Keratinocyte (primary cell): ENCODE results near the gene TRAPPC14. TPM values are rescaled to one million over a fixed set of nuclear protein-coding genes. Genes with fewer than 3 reads are reported as not detected.
"Not testable (repeated sequence)": the region's sequence is repeated elsewhere in the genome, so short reads cannot be mapped to it uniquely, and the experiment has no call there.

Experiments used
- DNase-seq: peaks from one replicate; pipeline ENCODE4 v3.0.0-alpha.2; 2011; ENCODE audit warnings: low read depth, missing footprints, low spot score
- FAIRE-seq: peaks from 2 replicates; lab custom pipeline; 2011; peaks lifted over from hg19 to GRCh38; lab: Jason Lieb, UNC
- H2AFZ ChIP-seq: 2 replicates; pipeline ENCODE4 v1.6.0; 2012; ENCODE audit warnings: low read length, control low read depth, inconsistent platforms; ENCODE audit not compliant: control insufficient read depth
- H3K27ac ChIP-seq: 2 replicates; pipeline ENCODE4 v1.5.1; 2011; ENCODE audit warnings: low read length; ENCODE audit not compliant: control insufficient read depth, insufficient read depth
- H3K27me3 ChIP-seq: 3 replicates; pipeline ENCODE4 v1.6.0; 2011; ENCODE audit warnings: low read length; ENCODE audit not compliant: control insufficient read depth, insufficient read depth; ENCODE audit errors: extremely low read depth
- H3K36me3 ChIP-seq, 2 experiments: 2 replicates in 1 of 2; 3 replicates in 1 of 2; pipeline ENCODE4 v1.5.1; 2011; ENCODE audit warnings: low read length in 2 of 2, mild to moderate bottlenecking in 1 of 2; ENCODE audit not compliant: control insufficient read depth in 2 of 2, insufficient read depth in 2 of 2; ENCODE audit errors: extremely low read depth in 1 of 2
- H3K4me1 ChIP-seq: 3 replicates; pipeline ENCODE4 v1.5.1; 2011; ENCODE audit warnings: low read length; ENCODE audit not compliant: control insufficient read depth, insufficient read depth; ENCODE audit errors: extremely low read depth
- H3K4me2 ChIP-seq: 3 replicates; pipeline ENCODE4 v1.6.0; 2011; ENCODE audit warnings: low read depth, low read length; ENCODE audit not compliant: control insufficient read depth, insufficient read depth; ENCODE audit errors: extremely low read depth
- H3K4me3 ChIP-seq, 3 experiments: fragments of 200-600 bp in 1 of 3; sonication (generic) in 1 of 3; 2 replicates in 2 of 3; 3 replicates in 1 of 3; pipeline ENCODE4 v1.5.1; 2011 to 2016; ENCODE audit warnings: low read length in 3 of 3, mild to moderate bottlenecking in 3 of 3, control low read depth in 2 of 3, inconsistent platforms in 1 of 3, low read depth in 1 of 3, mixed read lengths in 1 of 3, mixed run types in 1 of 3, moderate library complexity in 1 of 3; ENCODE audit not compliant: control insufficient read depth in 2 of 3, insufficient read depth in 2 of 3; ENCODE audit errors: extremely low read depth in 1 of 3
- H3K79me2 ChIP-seq: 2 replicates; pipeline ENCODE4 v1.6.0; 2012; ENCODE audit warnings: low read length; ENCODE audit not compliant: control insufficient read depth, insufficient read depth
- H3K9ac ChIP-seq: 3 replicates; pipeline ENCODE4 v1.6.0; 2011; ENCODE audit warnings: low read length; ENCODE audit not compliant: control insufficient read depth, insufficient read depth; ENCODE audit errors: extremely low read depth
- H3K9me1 ChIP-seq: 3 replicates; pipeline ENCODE4 v1.6.0; 2011; ENCODE audit warnings: low read length; ENCODE audit not compliant: control insufficient read depth, insufficient read depth; ENCODE audit errors: extremely low read depth
- H3K9me3 ChIP-seq: 2 replicates; pipeline ENCODE4 v1.5.1; 2012; ENCODE audit warnings: low read depth, low read length; ENCODE audit not compliant: control insufficient read depth
- H4K20me1 ChIP-seq: 3 replicates; pipeline ENCODE4 v1.6.0; 2011; ENCODE audit warnings: low read length; ENCODE audit not compliant: control insufficient read depth, insufficient read depth; ENCODE audit errors: extremely low read depth
- EZH2 ChIP-seq: IDR thresholded peaks from one replicate; pipeline ENCODE4 v1.6.1; 2012; ENCODE audit warnings: inconsistent platforms, mild to moderate bottlenecking, low read length, moderate library complexity
- dilution Hi-C: fragments of 300-500 bp; cut with MboI; formaldehyde crosslinking; loops from one replicate; pipeline ENCODE4 v1.7.0; 2020; ENCODE audit warnings: low sequenced_read_pairs; ENCODE audit not compliant: extremely low pct_ligation_motif_present
- polyA plus RNA-seq, 5 experiments: library from polyadenylated mRNA; depleted of rRNA in 3 of 5; stranded (reverse) in 3 of 5; stranded (forward) in 1 of 5; unstranded in 1 of 5; fragments of >200 nt; gene quantifications; 1 replicate in 1 of 5; 2 replicates in 3 of 5; 3 replicates in 1 of 5; pipeline versions ENCODE4 v1.2.1 to v1.2.3, GENCODE V29; 2011 to 2012; ENCODE audit warnings: missing spikeins in 2 of 5, low read depth in 1 of 5, low replicate concordance in 1 of 5
- TF ChIP-seq, protein P1 (sequence below), 3 experiments: IDR thresholded peaks in 1 of 3; conservative IDR thresholded peaks in 1 of 3; optimal IDR thresholded peaks in 1 of 3; 2 replicates in 2 of 3; 3 replicates in 1 of 3; pipeline versions ENCODE3 to v1.5.1; 2011; ENCODE audit warnings: low read length in 3 of 3, mild to moderate bottlenecking in 3 of 3, moderate library complexity in 2 of 3, control low read depth in 1 of 3, inconsistent platforms in 1 of 3; ENCODE audit not compliant: insufficient read depth in 2 of 3; ENCODE audit errors: extremely low read depth in 1 of 3

The TRAPPC14 gene
- polyA plus RNA-seq, 1 donor (not counting 4 experiments of a cell fraction or from before 2014, with no cell fraction given): 4.7 TPM

GRCh38 chr7:100195222-100195621 lies 36.7 kb upstream of the TRAPPC14 start:
- H3K9ac ChIP-seq: no peak overlapping the region
- H3K36me3 ChIP-seq: no peaks in the 10 kb centered on the region
- H2AFZ ChIP-seq: no peak overlapping the region
- no peaks in the 10 kb centered on the region for H3K79me2 ChIP-seq
- H3K27ac ChIP-seq: no peak overlapping the region
- peaks cover under 1% of the 10 kb centered on the region for H3K27me3 ChIP-seq
- no peaks in the 10 kb centered on the region for H3K9me3 ChIP-seq
- no peaks in the 10 kb centered on the region for H4K20me1 ChIP-seq
- TF ChIP-seq EZH2: no peak
- TF ChIP-seq, protein P1, sequence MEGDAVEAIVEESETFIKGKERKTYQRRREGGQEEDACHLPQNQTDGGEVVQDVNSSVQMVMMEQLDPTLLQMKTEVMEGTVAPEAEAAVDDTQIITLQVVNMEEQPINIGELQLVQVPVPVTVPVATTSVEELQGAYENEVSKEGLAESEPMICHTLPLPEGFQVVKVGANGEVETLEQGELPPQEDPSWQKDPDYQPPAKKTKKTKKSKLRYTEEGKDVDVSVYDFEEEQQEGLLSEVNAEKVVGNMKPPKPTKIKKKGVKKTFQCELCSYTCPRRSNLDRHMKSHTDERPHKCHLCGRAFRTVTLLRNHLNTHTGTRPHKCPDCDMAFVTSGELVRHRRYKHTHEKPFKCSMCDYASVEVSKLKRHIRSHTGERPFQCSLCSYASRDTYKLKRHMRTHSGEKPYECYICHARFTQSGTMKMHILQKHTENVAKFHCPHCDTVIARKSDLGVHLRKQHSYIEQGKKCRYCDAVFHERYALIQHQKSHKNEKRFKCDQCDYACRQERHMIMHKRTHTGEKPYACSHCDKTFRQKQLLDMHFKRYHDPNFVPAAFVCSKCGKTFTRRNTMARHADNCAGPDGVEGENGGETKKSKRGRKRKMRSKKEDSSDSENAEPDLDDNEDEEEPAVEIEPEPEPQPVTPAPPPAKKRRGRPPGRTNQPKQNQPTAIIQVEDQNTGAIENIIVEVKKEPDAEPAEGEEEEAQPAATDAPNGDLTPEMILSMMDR (optimal IDR thresholded peaks at IDR 0.05 in 1 of 3, IDR thresholded peaks at IDR 0.05 in 1 of 3, conservative IDR thresholded peaks at IDR 0.05 in 1 of 3; ENCODE audit: extremely low read depth in 1 of 3, insufficient read depth in 2 of 3, low read length in 3 of 3): no peak
- dilution Hi-C loops: no loop called here
- no peaks in the 10 kb centered on the region for H3K4me1 ChIP-seq
- no peak overlapping the region for H3K4me2 ChIP-seq
- H3K4me3 ChIP-seq: no peak overlapping the region
- no peaks in the 10 kb centered on the region for H3K9me1 ChIP-seq
- FAIRE-seq (no peak), DNase-seq (no peak)

DNA sequence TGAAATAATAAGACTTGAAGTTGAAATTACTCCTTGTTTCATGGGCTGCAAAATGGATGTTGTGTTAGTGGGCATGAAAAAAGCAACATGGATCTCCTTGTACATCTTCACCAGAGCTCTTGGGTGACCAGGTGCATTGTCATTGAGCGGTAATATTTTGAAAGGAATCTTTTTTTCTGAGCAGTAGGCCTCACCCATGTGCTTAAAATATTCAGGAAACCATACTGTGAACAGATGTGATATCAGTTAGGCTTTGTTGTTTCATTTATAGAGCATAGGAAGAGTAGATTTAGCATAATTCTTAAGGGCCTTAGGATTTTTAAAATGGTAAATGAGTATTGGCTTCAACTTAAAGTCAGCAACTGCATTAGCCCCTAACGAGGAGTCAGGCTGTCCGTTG lies 34.4 kb upstream of the TRAPPC14 start:
- TF ChIP-seq, protein P1 (optimal IDR thresholded peaks at IDR 0.05 in 1 of 3, IDR thresholded peaks at IDR 0.05 in 1 of 3, conservative IDR thresholded peaks at IDR 0.05 in 1 of 3; ENCODE audit: extremely low read depth in 1 of 3, insufficient read depth in 2 of 3, low read length in 3 of 3): no peak
- TF ChIP-seq EZH2: no peak
- no peaks in the 10 kb centered on the region for H3K4me1 ChIP-seq
- H3K4me2 ChIP-seq: no peak overlapping the region
- no peaks in the 10 kb centered on the region for H3K36me3 ChIP-seq
- no peak overlapping the region for H3K27ac ChIP-seq
- no peaks in the 10 kb centered on the region for H3K27me3 ChIP-seq
- no peaks in the 10 kb centered on the region for H3K9me1 ChIP-seq
- H3K4me3 ChIP-seq: no peak overlapping the region
- H3K9me3 ChIP-seq: no peaks in the 10 kb centered on the region
- no peak for FAIRE-seq
- dilution Hi-C loops: no loop called here
- no peaks in the 10 kb centered on the region for H3K79me2 ChIP-seq
- no peak overlapping the region for H2AFZ ChIP-seq
- H3K9ac ChIP-seq: no peak overlapping the region
- H4K20me1 ChIP-seq: no peaks in the 10 kb centered on the region
- no peak for DNase-seq

GRCh38 chr7:100192281-100192862 lies 33.8 kb upstream of the TRAPPC14 start:
- H3K9me1 ChIP-seq, FAIRE-seq, H4K20me1 ChIP-seq, H3K27me3 ChIP-seq, H3K4me1 ChIP-seq, H3K79me2 ChIP-seq, H3K36me3 ChIP-seq, H3K4me3 ChIP-seq, H2AFZ ChIP-seq, H3K9ac ChIP-seq, H3K4me2 ChIP-seq, DNase-seq, dilution Hi-C loops, H3K27ac ChIP-seq, H3K9me3 ChIP-seq: not testable (repeated sequence)
